Suprapubic skin (tissue), 4 donors: Measurements from ENCODE around the gene ZNF546.

ENCODE experiments used
- CTCF ChIP-seq, 2 donors: fragments of 200-600 bp in 1 of 2; fragments of 450-650 bp in 1 of 2; sonication (generic) in 1 of 2; IDR thresholded peaks; one replicate each; pipeline ENCODE4 v1.5.1; 2016 to 2019; ENCODE audit warnings: antibody characterized with exemption in 2 of 2, mild to moderate bottlenecking in 1 of 2, moderate library complexity in 1 of 2
- EP300 ChIP-seq: sonication (generic); formaldehyde crosslinking; IDR thresholded peaks from one replicate; pipeline ENCODE4 v1.6.1; 2017; ENCODE audit warnings: antibody characterized with exemption
- POLR2A ChIP-seq, 2 donors: fragments of 450-650 bp; IDR thresholded peaks; one replicate each; pipeline ENCODE4 v1.6.1; 2017; ENCODE audit warnings: antibody characterized with exemption in 2 of 2, mild to moderate bottlenecking in 2 of 2, moderate library complexity in 2 of 2
- POLR2AphosphoS5 ChIP-seq, 3 donors: sonication (generic); formaldehyde crosslinking; IDR thresholded peaks; one replicate each; pipeline ENCODE4 v1.6.1; 2017; ENCODE audit warnings: antibody characterized with exemption in 3 of 3

GRCh38 chr19:40013991-40014390 is 17.1 kb downstream of the ZNF546 start:
- no peak for TF ChIP-seq CTCF (IDR thresholded peaks at IDR 0.05)
- no peak for TF ChIP-seq POLR2A (IDR thresholded peaks at IDR 0.05)
- no peak for TF ChIP-seq POLR2AphosphoS5 (IDR thresholded peaks at IDR 0.05)
- TF ChIP-seq EP300: no peak
